IMR-90 (cell line): ENCODE measurements around the gene SLX4IP.

Experiments used
- BHLHE40 ChIP-seq: fragments of 150-350 bp; IDR thresholded peaks from 2 replicates; pipeline ENCODE4 v1.6.1; 2016; ENCODE audit warnings: mild to moderate bottlenecking, low read depth, low read length
- CEBPB ChIP-seq: IDR thresholded peaks from 2 replicates; pipeline ENCODE4 v1.6.1; 2012; ENCODE audit warnings: low read depth, low read length, improper control_type of control experiment
- SMC3 ChIP-seq: fragments of 150-350 bp; IDR thresholded peaks from 2 replicates; pipeline ENCODE4 v1.6.1; 2016; ENCODE audit warnings: low read depth, mild to moderate bottlenecking, antibody characterized with exemption, low read length, moderate library complexity
- TF ChIP-seq, protein P1 (sequence below): conservative IDR thresholded peaks from 2 replicates; pipeline ENCODE4 v1.5.1; 2012; ENCODE audit warnings: mild to moderate bottlenecking, low read depth, low read length, improper control_type of control experiment

DNA sequence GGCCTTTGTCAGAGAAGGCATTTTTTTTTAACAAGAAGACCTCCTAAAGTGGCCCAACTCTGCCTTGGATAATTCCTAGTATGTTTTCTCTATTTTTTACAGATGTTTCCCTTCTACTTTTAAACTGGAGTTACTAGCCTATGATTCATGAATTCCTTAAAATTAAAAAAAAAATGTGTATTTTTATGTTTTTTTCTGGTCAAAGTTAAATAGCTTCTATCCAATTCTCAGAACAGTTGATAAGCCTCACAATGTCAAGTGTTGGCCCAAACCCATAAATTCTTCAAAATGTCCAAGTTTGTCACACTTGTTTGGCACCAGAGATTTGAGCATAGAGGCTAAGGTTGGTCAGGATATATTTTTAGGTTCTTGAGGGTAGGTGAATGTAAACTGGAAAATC lies 174.7 kb downstream of the SLX4IP start:
- TF ChIP-seq SMC3 (no peak), BHLHE40 (no peak), CEBPB (no peak)
- TF ChIP-seq, protein P1, sequence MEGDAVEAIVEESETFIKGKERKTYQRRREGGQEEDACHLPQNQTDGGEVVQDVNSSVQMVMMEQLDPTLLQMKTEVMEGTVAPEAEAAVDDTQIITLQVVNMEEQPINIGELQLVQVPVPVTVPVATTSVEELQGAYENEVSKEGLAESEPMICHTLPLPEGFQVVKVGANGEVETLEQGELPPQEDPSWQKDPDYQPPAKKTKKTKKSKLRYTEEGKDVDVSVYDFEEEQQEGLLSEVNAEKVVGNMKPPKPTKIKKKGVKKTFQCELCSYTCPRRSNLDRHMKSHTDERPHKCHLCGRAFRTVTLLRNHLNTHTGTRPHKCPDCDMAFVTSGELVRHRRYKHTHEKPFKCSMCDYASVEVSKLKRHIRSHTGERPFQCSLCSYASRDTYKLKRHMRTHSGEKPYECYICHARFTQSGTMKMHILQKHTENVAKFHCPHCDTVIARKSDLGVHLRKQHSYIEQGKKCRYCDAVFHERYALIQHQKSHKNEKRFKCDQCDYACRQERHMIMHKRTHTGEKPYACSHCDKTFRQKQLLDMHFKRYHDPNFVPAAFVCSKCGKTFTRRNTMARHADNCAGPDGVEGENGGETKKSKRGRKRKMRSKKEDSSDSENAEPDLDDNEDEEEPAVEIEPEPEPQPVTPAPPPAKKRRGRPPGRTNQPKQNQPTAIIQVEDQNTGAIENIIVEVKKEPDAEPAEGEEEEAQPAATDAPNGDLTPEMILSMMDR: no peak
